ENCODE measurements around the gene E2F8.

Gene E2F8

DNA sequence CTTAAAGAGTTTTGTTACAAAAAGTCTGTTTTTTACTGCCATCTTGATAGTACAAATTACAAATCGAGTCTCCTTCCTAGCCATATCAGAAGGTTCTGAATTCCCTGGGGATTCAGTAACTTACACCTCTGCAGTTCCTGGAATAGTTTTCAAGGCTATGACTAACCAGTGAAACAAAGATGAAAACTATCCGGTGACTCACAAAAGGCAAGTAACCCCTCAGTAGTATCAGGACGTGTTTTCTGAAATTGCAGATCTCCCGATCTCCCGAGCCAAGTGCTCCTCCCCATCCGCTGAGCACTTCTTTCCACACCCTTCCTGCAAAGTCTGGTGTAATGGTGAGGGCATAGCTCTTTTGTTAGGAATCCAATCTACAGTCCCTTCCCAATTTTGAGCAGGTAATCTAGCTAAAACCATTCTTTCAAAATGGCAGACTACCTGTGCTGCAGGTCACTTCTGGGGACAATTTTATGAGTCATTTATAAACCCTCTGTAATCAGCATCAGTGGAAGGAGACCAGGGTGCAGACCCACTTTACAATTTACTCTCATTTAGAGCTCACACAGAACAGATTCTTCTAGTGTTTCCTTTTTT, 7.7 kb downstream of the E2F8 start:
- TF ChIP-seq TAF1 (IDR thresholded peaks at IDR 0.05; ENCODE audit: borderline replicate concordance, insufficient read depth, low read length) = no peak
- TF ChIP-seq FOXP2 (optimal IDR thresholded peaks at IDR 0.05; ENCODE audit: borderline replicate concordance, extremely low read depth, extremely low read length, insufficient read depth) = no peak
- TF ChIP-seq, protein P1, sequence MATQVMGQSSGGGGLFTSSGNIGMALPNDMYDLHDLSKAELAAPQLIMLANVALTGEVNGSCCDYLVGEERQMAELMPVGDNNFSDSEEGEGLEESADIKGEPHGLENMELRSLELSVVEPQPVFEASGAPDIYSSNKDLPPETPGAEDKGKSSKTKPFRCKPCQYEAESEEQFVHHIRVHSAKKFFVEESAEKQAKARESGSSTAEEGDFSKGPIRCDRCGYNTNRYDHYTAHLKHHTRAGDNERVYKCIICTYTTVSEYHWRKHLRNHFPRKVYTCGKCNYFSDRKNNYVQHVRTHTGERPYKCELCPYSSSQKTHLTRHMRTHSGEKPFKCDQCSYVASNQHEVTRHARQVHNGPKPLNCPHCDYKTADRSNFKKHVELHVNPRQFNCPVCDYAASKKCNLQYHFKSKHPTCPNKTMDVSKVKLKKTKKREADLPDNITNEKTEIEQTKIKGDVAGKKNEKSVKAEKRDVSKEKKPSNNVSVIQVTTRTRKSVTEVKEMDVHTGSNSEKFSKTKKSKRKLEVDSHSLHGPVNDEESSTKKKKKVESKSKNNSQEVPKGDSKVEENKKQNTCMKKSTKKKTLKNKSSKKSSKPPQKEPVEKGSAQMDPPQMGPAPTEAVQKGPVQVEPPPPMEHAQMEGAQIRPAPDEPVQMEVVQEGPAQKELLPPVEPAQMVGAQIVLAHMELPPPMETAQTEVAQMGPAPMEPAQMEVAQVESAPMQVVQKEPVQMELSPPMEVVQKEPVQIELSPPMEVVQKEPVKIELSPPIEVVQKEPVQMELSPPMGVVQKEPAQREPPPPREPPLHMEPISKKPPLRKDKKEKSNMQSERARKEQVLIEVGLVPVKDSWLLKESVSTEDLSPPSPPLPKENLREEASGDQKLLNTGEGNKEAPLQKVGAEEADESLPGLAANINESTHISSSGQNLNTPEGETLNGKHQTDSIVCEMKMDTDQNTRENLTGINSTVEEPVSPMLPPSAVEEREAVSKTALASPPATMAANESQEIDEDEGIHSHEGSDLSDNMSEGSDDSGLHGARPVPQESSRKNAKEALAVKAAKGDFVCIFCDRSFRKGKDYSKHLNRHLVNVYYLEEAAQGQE (IDR thresholded peaks at IDR 0.05; ENCODE audit: insufficient read depth in 1 of 2, low read depth in 2 of 2, low read length in 2 of 2) = no peak
- TF ChIP-seq SIN3A (IDR thresholded peaks at IDR 0.05; ENCODE audit: borderline replicate concordance, insufficient read depth, low read length) = no peak
- TF ChIP-seq POLR2AphosphoS5 (IDR thresholded peaks at IDR 0.05; ENCODE audit: low read depth, low read length) = no peak

DNA sequence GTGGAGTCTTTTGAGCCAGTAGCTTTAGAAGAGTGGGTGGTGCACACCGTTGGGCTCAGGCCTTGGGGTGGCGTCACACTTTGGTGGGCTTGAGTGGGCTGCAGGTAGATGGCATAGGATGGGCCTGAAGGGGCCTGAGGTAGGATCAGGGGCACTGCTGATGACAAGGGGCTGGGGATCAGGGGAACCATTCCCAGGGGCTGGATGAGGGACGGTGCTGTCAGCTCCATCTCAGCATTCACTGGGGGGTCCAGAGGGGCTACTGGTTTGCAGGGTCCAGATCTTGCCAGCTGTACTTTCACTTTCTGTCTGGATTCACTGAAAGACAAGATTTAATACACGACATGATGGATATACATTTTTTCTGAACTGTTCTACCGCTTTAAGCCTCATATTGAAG, 11.1 kb downstream of the E2F8 start:
- TF ChIP-seq POLR2AphosphoS5 (IDR thresholded peaks at IDR 0.05; ENCODE audit: low read depth, low read length) (no peak), SIN3A (IDR thresholded peaks at IDR 0.05; ENCODE audit: borderline replicate concordance, insufficient read depth, low read length) (no peak), FOXP2 (optimal IDR thresholded peaks at IDR 0.05; ENCODE audit: borderline replicate concordance, extremely low read depth, extremely low read length, insufficient read depth) (no peak), TAF1 (IDR thresholded peaks at IDR 0.05; ENCODE audit: borderline replicate concordance, insufficient read depth, low read length) (no peak)
- TF ChIP-seq, protein P1 (IDR thresholded peaks at IDR 0.05; ENCODE audit: insufficient read depth in 1 of 2, low read depth in 2 of 2, low read length in 2 of 2) = no peak

DNA sequence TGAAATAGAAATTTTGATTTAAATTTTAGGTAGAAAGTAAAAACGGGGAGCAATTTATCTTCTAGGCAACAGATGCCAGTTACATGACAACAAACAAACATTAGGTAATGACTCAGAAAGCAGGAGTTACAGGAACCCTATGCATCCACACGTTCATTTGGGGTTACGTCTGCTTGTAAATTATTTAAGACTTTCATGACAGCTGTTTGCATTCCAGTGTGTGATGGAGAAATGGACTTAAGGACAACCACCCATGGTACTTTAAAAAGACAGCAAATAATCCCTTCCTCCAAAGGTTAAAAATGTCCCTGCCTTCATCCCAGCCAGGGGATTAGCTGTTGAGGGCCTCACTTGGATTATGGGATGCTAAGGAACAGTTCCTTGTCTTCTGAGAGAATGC, 11.8 kb downstream of the E2F8 start:
- no peak for TF ChIP-seq FOXP2 (optimal IDR thresholded peaks at IDR 0.05; ENCODE audit: borderline replicate concordance, extremely low read depth, extremely low read length, insufficient read depth)
- no peak for TF ChIP-seq TAF1 (IDR thresholded peaks at IDR 0.05; ENCODE audit: borderline replicate concordance, insufficient read depth, low read length)
- TF ChIP-seq, protein P1 (IDR thresholded peaks at IDR 0.05; ENCODE audit: insufficient read depth in 1 of 2, low read depth in 2 of 2, low read length in 2 of 2) = no peak
- no peak for TF ChIP-seq SIN3A (IDR thresholded peaks at IDR 0.05; ENCODE audit: borderline replicate concordance, insufficient read depth, low read length)
- no peak for TF ChIP-seq POLR2AphosphoS5 (IDR thresholded peaks at IDR 0.05; ENCODE audit: low read depth, low read length)

DNA sequence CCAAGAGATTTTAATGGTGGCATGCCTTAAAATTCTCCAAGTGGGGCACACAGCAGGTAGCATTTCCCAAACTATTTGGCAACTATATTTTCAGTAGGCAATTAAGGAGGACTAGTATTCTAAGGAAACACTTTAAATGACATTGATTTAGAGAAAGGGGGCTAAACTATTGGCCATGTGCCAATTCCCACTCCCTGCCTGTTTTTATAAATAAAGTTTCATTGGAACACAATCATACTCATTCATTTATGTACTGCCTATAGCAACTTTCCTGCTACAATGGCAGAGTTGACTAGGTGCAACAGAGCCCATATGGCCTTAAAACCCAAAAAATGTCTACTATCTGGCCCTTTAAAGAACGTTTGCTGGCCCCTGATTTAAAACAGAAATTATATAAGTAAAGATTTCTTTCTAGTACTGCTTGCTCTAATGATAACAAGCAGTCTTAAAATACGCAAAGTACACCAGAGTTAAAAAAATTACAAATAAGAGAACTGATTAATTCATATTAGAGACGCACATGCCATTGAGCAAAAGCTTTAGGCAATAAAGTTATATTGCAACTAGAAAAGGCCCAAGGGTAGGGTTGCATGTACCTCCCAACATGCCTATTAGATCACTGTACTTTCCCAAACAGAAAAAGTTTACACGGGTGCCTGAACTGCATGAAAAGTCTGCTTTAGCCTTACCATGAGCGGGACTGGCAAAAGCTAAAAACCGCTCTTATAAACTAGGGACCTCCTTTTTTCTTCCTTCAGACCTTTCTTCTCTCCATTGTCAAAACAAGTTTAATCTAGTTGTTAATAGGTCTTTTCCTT, 14.2 kb downstream of the E2F8 start:
- TF ChIP-seq SIN3A (IDR thresholded peaks at IDR 0.05; ENCODE audit: borderline replicate concordance, insufficient read depth, low read length) (no peak), TAF1 (IDR thresholded peaks at IDR 0.05; ENCODE audit: borderline replicate concordance, insufficient read depth, low read length) (no peak), POLR2AphosphoS5 (IDR thresholded peaks at IDR 0.05; ENCODE audit: low read depth, low read length) (no peak), FOXP2 (optimal IDR thresholded peaks at IDR 0.05; ENCODE audit: borderline replicate concordance, extremely low read depth, extremely low read length, insufficient read depth) (no peak)
- TF ChIP-seq, protein P1 (IDR thresholded peaks at IDR 0.05; ENCODE audit: insufficient read depth in 1 of 2, low read depth in 2 of 2, low read length in 2 of 2) = no peak

All from PFSK-1 (cell line).